Omental fat pad (tissue), 4 donors: Measurements from ENCODE around the gene BACH2. TPM values are rescaled to one million over a fixed set of nuclear protein-coding genes. Genes with fewer than 3 reads are reported as not detected.
A peak's percentile ranks its signal among the peaks of the same experiment; 100 is the strongest.

Experiments used
- ATAC-seq: fragments of 150-250 bp; one replicate; pipeline ENCODE4 v1.9.1; 2016; ENCODE audit warnings: mild to moderate bottlenecking, moderate library complexity; ENCODE audit not compliant: low FRiP score
- DNase-seq: peaks from one replicate; pipeline ENCODE4 v3.0.0-alpha.2; 2019; ENCODE audit warnings: low spot score
- total RNA-seq, 4 donors: library from RNA; depleted of rRNA; stranded (reverse); fragments of >200 nt; gene quantifications; one replicate each; pipeline ENCODE4 v1.1.0, GENCODE V29; 2016
- TF ChIP-seq, protein P1 (sequence below), 3 donors: fragments of 450-650 bp; IDR thresholded peaks; one replicate each; pipeline ENCODE4 v1.5.1; 2016 to 2017; ENCODE audit warnings: antibody characterized with exemption in 3 of 3, mild to moderate bottlenecking in 3 of 3, moderate library complexity in 2 of 3

BACH2 gene
- total RNA-seq, 4 donors from 2014 or later = 4.0 to 9.4 (median 7.0) TPM

DNA sequence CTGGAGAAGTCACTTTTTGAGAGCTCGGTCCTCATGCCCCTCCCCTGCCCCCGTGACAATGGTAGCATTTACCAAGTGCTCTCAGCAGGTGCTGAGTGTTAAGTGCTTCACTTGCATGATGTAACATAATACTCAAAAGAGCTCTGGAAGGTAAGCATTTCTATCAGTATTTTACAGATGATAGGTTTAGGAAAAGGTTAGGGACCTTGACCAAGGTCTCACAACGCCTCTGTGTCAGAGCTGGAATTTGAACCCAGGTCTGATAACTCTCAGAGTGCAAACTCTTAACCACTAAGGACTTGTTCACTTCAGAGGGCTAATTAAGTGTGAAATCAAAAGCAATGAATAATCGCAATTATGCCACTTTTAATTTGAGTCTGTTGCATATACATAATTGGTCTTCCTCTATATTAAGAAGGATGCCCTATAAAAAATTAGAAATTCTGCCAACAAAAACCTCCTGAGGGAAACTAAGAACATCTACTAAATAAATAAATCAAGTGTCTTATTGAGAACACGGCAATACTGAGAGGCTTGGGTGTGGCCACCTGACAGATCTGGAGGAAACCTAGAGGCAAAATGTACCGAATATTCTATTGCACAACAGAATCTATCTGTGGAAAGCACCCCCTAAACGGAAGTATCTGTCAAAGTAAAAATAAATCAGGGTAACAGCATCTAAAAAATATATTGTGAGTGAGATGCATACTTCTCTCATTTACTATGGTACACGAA, 109.8 kb downstream of the BACH2 start:
- DNase-seq (no peak), ATAC-seq (peak; percentile 4)
- TF ChIP-seq, protein P1, sequence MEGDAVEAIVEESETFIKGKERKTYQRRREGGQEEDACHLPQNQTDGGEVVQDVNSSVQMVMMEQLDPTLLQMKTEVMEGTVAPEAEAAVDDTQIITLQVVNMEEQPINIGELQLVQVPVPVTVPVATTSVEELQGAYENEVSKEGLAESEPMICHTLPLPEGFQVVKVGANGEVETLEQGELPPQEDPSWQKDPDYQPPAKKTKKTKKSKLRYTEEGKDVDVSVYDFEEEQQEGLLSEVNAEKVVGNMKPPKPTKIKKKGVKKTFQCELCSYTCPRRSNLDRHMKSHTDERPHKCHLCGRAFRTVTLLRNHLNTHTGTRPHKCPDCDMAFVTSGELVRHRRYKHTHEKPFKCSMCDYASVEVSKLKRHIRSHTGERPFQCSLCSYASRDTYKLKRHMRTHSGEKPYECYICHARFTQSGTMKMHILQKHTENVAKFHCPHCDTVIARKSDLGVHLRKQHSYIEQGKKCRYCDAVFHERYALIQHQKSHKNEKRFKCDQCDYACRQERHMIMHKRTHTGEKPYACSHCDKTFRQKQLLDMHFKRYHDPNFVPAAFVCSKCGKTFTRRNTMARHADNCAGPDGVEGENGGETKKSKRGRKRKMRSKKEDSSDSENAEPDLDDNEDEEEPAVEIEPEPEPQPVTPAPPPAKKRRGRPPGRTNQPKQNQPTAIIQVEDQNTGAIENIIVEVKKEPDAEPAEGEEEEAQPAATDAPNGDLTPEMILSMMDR (IDR thresholded peaks at IDR 0.05) = no peak

DNA sequence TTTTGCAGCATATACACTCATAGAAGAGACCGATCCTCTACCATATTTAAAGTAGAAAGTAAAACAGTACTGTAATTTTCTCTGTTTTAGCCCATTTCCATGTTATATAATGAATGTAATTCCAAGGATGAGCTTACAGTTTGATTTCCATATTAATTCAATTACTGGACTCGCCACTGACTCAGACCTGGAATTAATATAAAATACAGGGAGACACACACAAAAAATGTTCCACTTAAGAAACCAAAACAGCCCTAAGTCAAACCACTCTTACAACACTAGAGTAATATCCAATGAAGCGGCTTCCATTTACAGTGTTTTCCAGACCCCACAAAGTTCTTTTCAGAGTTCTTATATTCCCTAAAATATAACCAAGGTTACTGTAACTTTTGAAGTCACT, 110.6 kb downstream of the BACH2 start:
- ATAC-seq = no peak

DNA sequence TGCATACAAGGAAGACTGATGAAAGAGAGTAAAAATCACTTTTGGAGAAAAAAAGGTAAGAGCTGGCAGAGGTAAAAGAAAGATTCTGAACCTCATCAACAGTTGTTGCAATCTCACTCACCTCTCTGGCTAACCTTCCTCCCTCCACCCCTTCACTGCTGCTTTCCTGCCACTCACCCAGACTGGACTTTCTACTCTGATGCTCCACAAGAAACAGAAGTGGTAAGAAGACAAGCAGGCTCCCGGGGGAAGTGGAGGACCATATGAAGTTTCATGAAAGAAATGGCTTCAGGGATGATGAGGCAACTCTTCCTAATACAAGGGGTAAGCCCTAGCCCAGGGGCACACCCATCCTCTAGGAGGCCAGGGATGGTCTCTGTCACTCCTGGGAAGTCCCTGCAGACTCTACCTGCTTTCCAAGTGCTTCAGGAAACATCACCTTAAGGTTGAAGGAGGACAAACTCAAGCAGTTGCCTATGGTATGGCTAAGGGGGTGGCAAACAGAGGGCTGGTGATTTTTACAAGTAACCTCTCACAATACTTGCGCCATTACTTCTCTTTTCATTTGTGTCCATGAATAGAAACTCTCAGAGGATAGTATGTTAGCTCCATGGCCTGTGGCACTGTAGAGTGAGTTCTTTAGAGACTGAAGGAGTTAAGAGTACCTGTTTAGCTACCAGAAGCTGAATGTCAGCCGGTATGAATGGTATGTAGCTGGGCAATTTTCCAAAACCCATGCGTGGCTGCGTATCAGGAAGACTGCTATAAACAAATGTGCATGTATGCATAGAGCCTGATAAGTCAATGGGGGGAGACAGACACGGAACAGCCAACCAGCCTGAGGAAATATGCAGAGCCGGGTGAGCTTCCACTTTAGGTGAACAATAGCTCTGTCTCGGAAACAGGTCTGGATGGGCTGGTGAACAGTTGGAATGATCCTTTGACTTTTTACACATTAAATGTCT, 112.0 kb downstream of the BACH2 start:
- ATAC-seq (peak; percentile 24), DNase-seq (no peak)
- TF ChIP-seq, protein P1 (IDR thresholded peaks at IDR 0.05) = no peak

More for the DNA sequence above, 110.6 kb downstream of the BACH2 start:
- no peak for DNase-seq
- TF ChIP-seq, protein P1 (IDR thresholded peaks at IDR 0.05) = no peak

DNA sequence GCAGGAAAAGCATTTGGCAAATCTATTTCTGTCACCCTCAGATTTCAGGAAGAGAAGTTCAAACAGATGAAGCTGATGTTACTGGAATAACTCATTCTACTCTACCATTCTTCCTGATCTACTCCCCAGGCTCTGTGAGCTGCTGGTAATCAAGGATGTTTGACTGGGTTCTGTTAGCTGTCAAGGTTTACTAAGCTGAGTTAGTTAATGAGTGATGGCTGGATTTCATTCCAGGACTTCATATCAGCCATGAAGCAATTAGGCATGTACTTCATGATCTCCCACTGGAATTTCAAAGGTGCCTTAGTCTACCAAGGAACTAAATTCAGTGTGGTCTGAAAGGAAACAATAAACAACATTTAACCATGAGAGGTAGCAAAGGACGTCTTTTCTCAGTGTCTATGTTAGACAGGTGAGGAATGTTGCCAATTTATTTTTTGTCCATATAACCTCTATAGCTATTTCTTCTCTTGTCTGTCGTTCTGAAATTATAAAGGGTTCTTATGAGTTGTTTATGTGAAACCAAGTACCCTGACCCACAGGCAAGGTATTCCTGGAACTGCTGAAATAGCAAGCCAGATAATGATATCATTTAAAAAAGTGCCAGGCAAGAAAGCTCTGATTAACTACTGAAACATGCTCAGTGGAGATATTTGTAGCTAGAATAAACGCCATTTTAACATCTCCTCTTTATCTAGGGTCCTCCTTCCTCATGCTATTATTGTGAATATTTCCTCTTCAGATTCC, 112.9 kb downstream of the BACH2 start:
- TF ChIP-seq, protein P1 (IDR thresholded peaks at IDR 0.05) = no peak
- ATAC-seq = peak; percentile 75
- no peak for DNase-seq

DNA sequence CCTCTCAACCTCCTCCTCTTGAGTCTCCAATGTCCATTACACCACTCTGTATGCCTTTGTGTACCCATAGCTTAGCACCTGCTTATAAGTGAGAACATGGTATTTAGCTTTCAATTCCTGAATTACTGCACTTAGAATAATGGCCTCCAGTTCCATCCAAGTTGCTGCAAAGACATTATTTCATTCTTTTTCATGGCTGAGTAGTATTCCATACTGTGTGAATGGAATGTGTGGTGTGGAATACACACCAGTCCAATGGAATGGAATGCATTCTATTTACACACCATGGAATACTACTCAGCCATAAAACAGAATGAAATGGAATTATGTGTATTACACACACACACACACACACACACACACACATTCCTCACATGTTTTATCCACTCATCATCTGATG, 116.1 kb downstream of the BACH2 start:
- no peak for DNase-seq
- no peak for ATAC-seq
- TF ChIP-seq, protein P1 (IDR thresholded peaks at IDR 0.05) = no peak

DNA sequence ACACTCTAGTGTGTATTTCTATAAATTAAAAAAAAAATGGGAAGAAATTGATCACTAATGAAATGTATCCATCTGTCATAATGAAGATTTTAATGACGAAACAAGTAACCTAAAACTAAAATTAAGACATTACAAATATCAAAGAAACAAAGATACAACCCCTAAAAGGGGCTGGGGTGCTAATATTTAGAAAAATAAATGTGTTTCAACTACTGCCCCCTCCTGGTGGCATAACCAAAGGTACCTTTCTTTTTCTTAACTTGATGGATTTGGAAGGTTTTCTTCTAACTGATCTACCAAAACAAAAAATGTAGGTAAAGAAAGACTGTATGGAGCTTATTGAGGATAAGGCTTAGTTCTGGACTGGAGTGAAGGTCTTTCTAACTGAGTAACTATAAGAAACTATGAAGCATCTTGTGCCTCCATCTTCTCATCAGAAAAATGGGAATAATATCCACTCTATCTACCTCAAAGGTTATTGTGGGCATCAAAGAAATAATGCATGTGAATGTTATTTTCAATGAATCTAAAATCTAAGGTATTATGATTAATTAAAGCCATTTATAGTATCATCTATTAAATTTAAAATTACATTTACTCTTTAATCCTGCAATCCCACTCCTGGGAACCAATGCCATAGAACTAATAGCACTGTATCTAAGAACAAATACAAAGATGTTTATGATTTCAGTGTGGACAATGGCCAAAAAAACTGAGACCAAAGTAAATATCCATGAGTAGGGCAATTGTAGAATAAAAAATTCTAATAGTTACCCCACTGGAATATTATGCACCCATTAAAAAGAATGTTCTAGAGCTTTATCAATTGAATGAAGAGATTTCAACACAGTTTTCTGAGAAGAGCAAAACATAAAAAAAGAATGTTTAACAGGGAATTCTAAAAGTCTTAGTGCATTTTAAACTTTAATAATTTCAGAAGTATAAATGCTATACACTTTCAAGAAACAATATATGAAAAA, 117.2 kb downstream of the BACH2 start:
- DNase-seq (no peak), ATAC-seq (no peak)
- TF ChIP-seq, protein P1 (IDR thresholded peaks at IDR 0.05) = no peak
